ENCODE results near the gene MTHFD1L. TPM values are rescaled to one million over a fixed set of nuclear protein-coding genes. Genes with fewer than 3 reads are reported as not detected.

Gene MTHFD1L
- total and polyA plus RNA-seq, 9 of the 15 experiments (the other 6 are each of a cell fraction or from before 2014, with no cell fraction given), result 20.9 to 128 (median 61.0) TPM

GRCh38 chr6:151016107-151016506, 150.6 kb downstream of the MTHFD1L start:
- CTCF ChIA-PET (ENCODE audit: low intra/inter-chr PET ratio), result interaction anchor here (2.8 kb wide), 1 partner anchor 308 kb away, joined by 40 read pairs; no protein-coding TSS in a partner anchor
- H3K9ac ChIP-seq (ENCODE audit: insufficient read depth in 1 of 2, low read depth in 2 of 2, low read length in 2 of 2), result no peak overlapping the region
- in situ Hi-C loops (cut with MboI), result no loop called here
- no peak for TF ChIP-seq SOX6 (IDR thresholded peaks at IDR 0.05)
- TF ChIP-seq ZBTB40 (IDR thresholded peaks at IDR 0.05), result no peak
- TF ChIP-seq ZBTB40 (CRISPR knock-in tag; IDR thresholded peaks at IDR 0.05), result no peak
- TF ChIP-seq PRPF4 (IDR thresholded peaks at IDR 0.05; ENCODE audit: insufficient read depth, low read depth, low read length, poor library complexity, severe bottlenecking), result no peak
- no peak for TF ChIP-seq ZC3H8 (IDR thresholded peaks at IDR 0.05)
- TF ChIP-seq ZNF445 (CRISPR knock-in tag; IDR thresholded peaks at IDR 0.05; ENCODE audit: low read depth), result no peak
- TF ChIP-seq PURB (CRISPR knock-in tag; IDR thresholded peaks at IDR 0.05; ENCODE audit: low read depth), result no peak
- no peak for TF ChIP-seq HDAC2 (IDR thresholded peaks at IDR 0.05)
- TF ChIP-seq ZNF23 (CRISPR knock-in tag; IDR thresholded peaks at IDR 0.05), result no peak
- TF ChIP-seq, protein P1, sequence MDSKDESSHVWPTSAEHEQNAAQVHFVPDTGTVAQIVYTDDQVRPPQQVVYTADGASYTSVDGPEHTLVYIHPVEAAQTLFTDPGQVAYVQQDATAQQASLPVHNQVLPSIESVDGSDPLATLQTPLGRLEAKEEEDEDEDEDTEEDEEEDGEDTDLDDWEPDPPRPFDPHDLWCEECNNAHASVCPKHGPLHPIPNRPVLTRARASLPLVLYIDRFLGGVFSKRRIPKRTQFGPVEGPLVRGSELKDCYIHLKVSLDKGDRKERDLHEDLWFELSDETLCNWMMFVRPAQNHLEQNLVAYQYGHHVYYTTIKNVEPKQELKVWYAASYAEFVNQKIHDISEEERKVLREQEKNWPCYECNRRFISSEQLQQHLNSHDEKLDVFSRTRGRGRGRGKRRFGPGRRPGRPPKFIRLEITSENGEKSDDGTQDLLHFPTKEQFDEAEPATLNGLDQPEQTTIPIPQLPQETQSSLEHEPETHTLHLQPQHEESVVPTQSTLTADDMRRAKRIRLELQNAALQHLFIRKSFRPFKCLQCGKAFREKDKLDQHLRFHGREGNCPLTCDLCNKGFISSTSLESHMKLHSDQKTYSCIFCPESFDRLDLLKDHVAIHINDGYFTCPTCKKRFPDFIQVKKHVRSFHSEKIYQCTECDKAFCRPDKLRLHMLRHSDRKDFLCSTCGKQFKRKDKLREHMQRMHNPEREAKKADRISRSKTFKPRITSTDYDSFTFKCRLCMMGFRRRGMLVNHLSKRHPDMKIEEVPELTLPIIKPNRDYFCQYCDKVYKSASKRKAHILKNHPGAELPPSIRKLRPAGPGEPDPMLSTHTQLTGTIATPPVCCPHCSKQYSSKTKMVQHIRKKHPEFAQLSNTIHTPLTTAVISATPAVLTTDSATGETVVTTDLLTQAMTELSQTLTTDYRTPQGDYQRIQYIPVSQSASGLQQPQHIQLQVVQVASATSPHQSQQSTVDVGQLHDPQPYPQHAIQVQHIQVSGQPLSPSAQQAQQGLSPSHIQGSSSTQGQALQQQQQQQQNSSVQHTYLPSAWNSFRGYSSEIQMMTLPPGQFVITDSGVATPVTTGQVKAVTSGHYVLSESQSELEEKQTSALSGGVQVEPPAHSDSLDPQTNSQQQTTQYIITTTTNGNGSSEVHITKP (IDR thresholded peaks at IDR 0.05; ENCODE audit: partially characterized antibody), result no peak
- TF ChIP-seq GATAD2B (IDR thresholded peaks at IDR 0.05; ENCODE audit: borderline replicate concordance), result no peak
- no peak for TF ChIP-seq SMAD4 (CRISPR knock-in tag; conservative IDR thresholded peaks at IDR 0.05)

More at GRCh38 chr6:151016107-151016506, 150.6 kb downstream of the MTHFD1L start:
- POLR2A ChIA-PET, result no interaction called here
- ATAC-seq (no peak), FAIRE-seq (no peak), DNase-seq (ENCODE audit: extremely low read depth in 1 of 4, low spot score in 3 of 4) (no peak)
- H3K9me3 ChIP-seq (replicated peaks; ENCODE audit: control insufficient read depth, insufficient read depth, low read depth, low read length), result no peaks in the 10 kb centered on the region
- no peaks in the 10 kb centered on the region for H3K27me3 ChIP-seq (ENCODE audit: control insufficient read depth in 2 of 2, insufficient read depth in 2 of 2, low read length in 2 of 2)
- H3K4me1 ChIP-seq (replicated peaks in 1 of 2; ENCODE audit: control insufficient read depth in 2 of 2, insufficient read depth in 2 of 2, low read length in 2 of 2), result no peaks in the 10 kb centered on the region
- H3K36me3 ChIP-seq (ENCODE audit: control insufficient read depth, insufficient read depth, low read length), result peaks cover 72% of the 10 kb centered on the region
- no peaks in the 10 kb centered on the region for H3K79me2 ChIP-seq (ENCODE audit: control insufficient read depth, insufficient read depth, low read length)
- BruUV-seq (replicated peaks), result no TSS peak
- no peak overlapping the region for H3K4me3 ChIP-seq
- H2AFZ ChIP-seq (ENCODE audit: low read depth, low read length), result no peak overlapping the region
- H4K20me1 ChIP-seq (replicated peaks; ENCODE audit: control insufficient read depth, insufficient read depth, low read length), result peaks cover 3% of the 10 kb centered on the region; the same call in 1 of the 2 replicates
- 80% methylated on average over 5 of the region's 6 CpGs for WGBS (ENCODE audit: insufficient coverage, low coverage, missing lambda C conversion rate)
- H3K9me1 ChIP-seq (ENCODE audit: control insufficient read depth, insufficient read depth, low read length), result no peaks in the 10 kb centered on the region
- intact Hi-C loops (cut with micrococcal nuclease), result no loop called here
- no peak overlapping the region for H3K27ac ChIP-seq (ENCODE audit: extremely low read depth, low read depth, low read length)
- H3K4me2 ChIP-seq (ENCODE audit: insufficient read depth, low read length), result no peak overlapping the region

All from K562 (cell line).